Subcutaneous abdominal adipose tissue (tissue), 5 donors: Measurements from ENCODE around the gene RBM19.
"Not testable (repeated sequence)": the region's sequence is repeated elsewhere in the genome, so short reads cannot be mapped to it uniquely, and the experiment has no call there.

ENCODE experiments used
- H3K27ac ChIP-seq: one replicate; pipeline ENCODE4 v1.7.0; 2013; ENCODE audit warnings: low read depth, mild to moderate bottlenecking, inconsistent platforms, low read length, moderate library complexity
- H3K27me3 ChIP-seq, 5 donors: one replicate each; pipeline ENCODE4 v1.7.0; 2013; ENCODE audit warnings: low read length in 5 of 5, inconsistent platforms in 1 of 5; ENCODE audit not compliant: control insufficient read depth in 5 of 5, insufficient read depth in 4 of 5
- H3K36me3 ChIP-seq, 5 donors: one replicate each; pipeline ENCODE4 v1.7.0; 2013; ENCODE audit warnings: low read length in 5 of 5; ENCODE audit not compliant: control insufficient read depth in 5 of 5, insufficient read depth in 5 of 5
- H3K4me1 ChIP-seq, 5 donors: one replicate each; pipeline ENCODE4 v1.7.0; 2013; ENCODE audit warnings: low read length in 5 of 5, mild to moderate bottlenecking in 3 of 5, moderate library complexity in 1 of 5; ENCODE audit not compliant: control insufficient read depth in 5 of 5, insufficient read depth in 5 of 5
- H3K4me3 ChIP-seq, 5 donors: one replicate each; pipeline ENCODE4 v1.7.0; 2013; ENCODE audit warnings: low read length in 5 of 5, low read depth in 1 of 5
- H3K9ac ChIP-seq, 5 donors: one replicate each; pipeline ENCODE4 v1.7.0; 2013; ENCODE audit warnings: low read length in 5 of 5, mild to moderate bottlenecking in 4 of 5, moderate library complexity in 3 of 5
- H3K9me3 ChIP-seq, 5 donors: one replicate each; pipeline ENCODE4 v1.7.0; 2013; ENCODE audit warnings: low read length in 5 of 5; ENCODE audit not compliant: control insufficient read depth in 5 of 5
- donor health status: healthy.
- donor health status: healthy.
- donor health status: healthy.
- donor health status: healthy.
- donor health status: healthy.

The RBM19 gene

GRCh38 chr12:114001511-114002340, 35.6 kb upstream of the RBM19 start:
- H3K36me3 ChIP-seq = no peaks in the 10 kb centered on the region
- no peak overlapping the region for H3K4me3 ChIP-seq
- H3K9me3 ChIP-seq = no peaks in the 10 kb centered on the region
- H3K4me1 ChIP-seq = no peaks in the 10 kb centered on the region
- no peak overlapping the region for H3K9ac ChIP-seq
- peaks cover 7 to 22% (median 20%) of the 10 kb centered on the region in 5 donors for H3K27me3 ChIP-seq
- H3K27ac ChIP-seq = no peak overlapping the region

GRCh38 chr12:114000861-114001260, 34.7 kb upstream of the RBM19 start:
- Histone ChIP-seq H3K27me3 (peaks cover 7 to 27% (median 26%) of the 10 kb centered on the region in 5 donors), H3K4me3 (no peak overlapping the region), H3K36me3 (no peaks in the 10 kb centered on the region), H3K27ac (no peak overlapping the region), H3K9ac (no peak overlapping the region), H3K4me1 (no peaks in the 10 kb centered on the region), H3K9me3 (no peaks in the 10 kb centered on the region)

GRCh38 chr12:114000261-114000660, 34.1 kb upstream of the RBM19 start:
- H3K9me3 ChIP-seq, H3K4me3 ChIP-seq, H3K9ac ChIP-seq, H3K4me1 ChIP-seq, H3K36me3 ChIP-seq, H3K27ac ChIP-seq: not testable (repeated sequence)
- H3K27me3 ChIP-seq = peaks cover 7 to 27% (median 21%) of the 10 kb centered on the region in 5 donors

GRCh38 chr12:113997365-113997764, 31.2 kb upstream of the RBM19 start:
- no peaks in the 10 kb centered on the region for H3K9me3 ChIP-seq
- H3K4me1 ChIP-seq = no peaks in the 10 kb centered on the region
- H3K4me3 ChIP-seq = no peak overlapping the region
- H3K27ac ChIP-seq = no peak overlapping the region
- no peak overlapping the region for H3K9ac ChIP-seq
- peaks cover 0 to 29% (median 24%) of the 10 kb centered on the region in 5 donors for H3K27me3 ChIP-seq
- no peaks in the 10 kb centered on the region for H3K36me3 ChIP-seq

GRCh38 chr12:113996026-113996425, 29.9 kb upstream of the RBM19 start:
- H3K27me3 ChIP-seq = peaks cover 3 to 30% (median 23%) of the 10 kb centered on the region in 5 donors
- no peaks in the 10 kb centered on the region for H3K4me1 ChIP-seq
- H3K27ac ChIP-seq = no peak overlapping the region
- H3K9me3 ChIP-seq = no peaks in the 10 kb centered on the region
- no peaks in the 10 kb centered on the region for H3K36me3 ChIP-seq
- H3K4me3 ChIP-seq = no peak overlapping the region
- H3K9ac ChIP-seq = no peak overlapping the region

GRCh38 chr12:113994051-113994450, 27.9 kb upstream of the RBM19 start:
- no peaks in the 10 kb centered on the region for H3K9me3 ChIP-seq
- no peak overlapping the region for H3K4me3 ChIP-seq
- no peak overlapping the region for H3K27ac ChIP-seq
- no peaks in the 10 kb centered on the region for H3K36me3 ChIP-seq
- no peaks in the 10 kb centered on the region for H3K4me1 ChIP-seq
- H3K9ac ChIP-seq = no peak overlapping the region
- H3K27me3 ChIP-seq = peaks cover 3 to 34% (median 28%) of the 10 kb centered on the region in 5 donors

GRCh38 chr12:113992751-113993150, 26.6 kb upstream of the RBM19 start:
- H3K36me3 ChIP-seq, H3K4me1 ChIP-seq, H3K9me3 ChIP-seq, H3K9ac ChIP-seq, H3K4me3 ChIP-seq, H3K27ac ChIP-seq: not testable (repeated sequence)
- H3K27me3 ChIP-seq = peaks cover 3 to 33% (median 30%) of the 10 kb centered on the region in 5 donors

- peaks cover 3 to 32% (median 24%) of the 10 kb centered on the region in 5 donors for H3K27me3 ChIP-seq
- H3K36me3 ChIP-seq = no peaks in the 10 kb centered on the region
- H3K9me3 ChIP-seq = no peaks in the 10 kb centered on the region
- H3K4me3 ChIP-seq = no peak overlapping the region
- H3K4me1 ChIP-seq = no peaks in the 10 kb centered on the region
- H3K27ac ChIP-seq = no peak overlapping the region
- no peak overlapping the region for H3K9ac ChIP-seq
Observed at GRCh38 chr12:113991224-113992044, 25.3 kb upstream of the RBM19 start.

GRCh38 chr12:113990250-113991223, 24.4 kb upstream of the RBM19 start:
- Histone ChIP-seq H3K9me3 (no peaks in the 10 kb centered on the region), H3K4me1 (no peaks in the 10 kb centered on the region), H3K9ac (no peak overlapping the region), H3K36me3 (no peaks in the 10 kb centered on the region), H3K27ac (no peak overlapping the region), H3K4me3 (no peak overlapping the region), H3K27me3 (peaks cover 3 to 32% (median 18%) of the 10 kb centered on the region in 5 donors)
